Type B pancreatic cell (in vitro differentiated cells): ENCODE results near the gene GPC5. TPM values are rescaled to one million over a fixed set of nuclear protein-coding genes. Genes with fewer than 3 reads are reported as not detected.

Experiments
- DNase-seq: peaks from one replicate; pipeline ENCODE4 v3.0.0; 2021; ENCODE audit warnings: mixed read lengths; ENCODE audit not compliant: unreplicated experiment; ENCODE audit errors: extremely low spot score
- H3K27ac Mint-ChIP-seq: 2 replicates; pipeline ENCODE4 v1.8.0; 2021; ENCODE audit warnings: mild to moderate bottlenecking, mixed read lengths
- H3K27me3 Mint-ChIP-seq: 2 replicates; pipeline ENCODE4 v1.8.0; 2021; ENCODE audit warnings: mixed read lengths
- H3K36me3 Mint-ChIP-seq: 2 replicates; pipeline ENCODE4 v1.8.0; 2021; ENCODE audit warnings: mixed read lengths
- H3K4me1 Mint-ChIP-seq: one replicate; pipeline ENCODE4 v1.8.0; 2021; ENCODE audit warnings: mixed read lengths; ENCODE audit not compliant: unreplicated experiment
- H3K4me3 Mint-ChIP-seq: 2 replicates; pipeline ENCODE4 v1.8.0; 2021; ENCODE audit warnings: mild to moderate bottlenecking, mixed read lengths
- H3K9me3 Mint-ChIP-seq: 2 replicates; pipeline ENCODE4 v1.8.0; 2021; ENCODE audit warnings: mixed read lengths
- CTCF ChIP-seq: fragments of 200-600 bp; sonication (generic); conservative IDR thresholded peaks from 2 replicates; pipeline ENCODE4 v1.5.0; 2021; ENCODE audit warnings: antibody characterized with exemption, mild to moderate bottlenecking
- total RNA-seq: library from RNA; stranded (reverse); gene quantifications from 2 replicates; pipeline ENCODE4 v1.2.1, GENCODE V29; 2021; ENCODE audit warnings: low replicate concordance

Gene GPC5
- total RNA-seq, 1 donor from 2014 or later: 2.8 TPM

GRCh38 chr13:91468301-91468700, 69.9 kb downstream of the GPC5 start:
- H3K27ac Mint-ChIP-seq: no peak overlapping the region
- H3K27me3 Mint-ChIP-seq: peaks cover 4% of the 10 kb centered on the region
- no peaks in the 10 kb centered on the region for H3K4me1 Mint-ChIP-seq
- H3K36me3 Mint-ChIP-seq: no peaks in the 10 kb centered on the region
- H3K4me3 Mint-ChIP-seq: no peak overlapping the region
- no peak for TF ChIP-seq CTCF
- no peaks in the 10 kb centered on the region for H3K9me3 Mint-ChIP-seq
- no peak for DNase-seq

- no peak for DNase-seq
- Mint-ChIP-seq H3K27ac (no peak overlapping the region), H3K4me3 (no peak overlapping the region), H3K4me1 (no peaks in the 10 kb centered on the region), H3K9me3 (no peaks in the 10 kb centered on the region), H3K27me3 (peaks cover 4% of the 10 kb centered on the region), H3K36me3 (no peaks in the 10 kb centered on the region)
- TF ChIP-seq CTCF: no peak
These were observed 71.7 kb downstream of the GPC5 start for GRCh38 chr13:91470084-91470621.

- Mint-ChIP-seq H3K27me3 (peaks cover 4% of the 10 kb centered on the region), H3K9me3 (no peaks in the 10 kb centered on the region), H3K27ac (no peak overlapping the region), H3K4me3 (no peak overlapping the region), H3K4me1 (no peaks in the 10 kb centered on the region), H3K36me3 (no peaks in the 10 kb centered on the region)
- TF ChIP-seq CTCF: no peak
- no peak for DNase-seq
These were observed 72.3 kb downstream of the GPC5 start for GRCh38 chr13:91470681-91471080.

GRCh38 chr13:91482427-91482826, 84.0 kb downstream of the GPC5 start:
- TF ChIP-seq CTCF: no peak
- Mint-ChIP-seq H3K27ac (no peak overlapping the region), H3K4me1 (peaks cover 7% of the 10 kb centered on the region), H3K36me3 (no peaks in the 10 kb centered on the region), H3K4me3 (no peak overlapping the region), H3K27me3 (peaks cover 6% of the 10 kb centered on the region), H3K9me3 (no peaks in the 10 kb centered on the region)
- DNase-seq: no peak

GRCh38 chr13:91491980-91492379, 93.6 kb downstream of the GPC5 start:
- Mint-ChIP-seq H3K36me3 (no peaks in the 10 kb centered on the region), H3K9me3 (no peaks in the 10 kb centered on the region), H3K4me1 (no peaks in the 10 kb centered on the region), H3K27ac (no peak overlapping the region), H3K4me3 (no peak overlapping the region), H3K27me3 (no peaks in the 10 kb centered on the region)
- no peak for DNase-seq
- no peak for TF ChIP-seq CTCF

GRCh38 chr13:91493442-91493841, 95.0 kb downstream of the GPC5 start:
- Mint-ChIP-seq H3K27ac (no peak overlapping the region), H3K9me3 (peaks cover 4% of the 10 kb centered on the region), H3K27me3 (no peaks in the 10 kb centered on the region), H3K36me3 (peaks cover 3% of the 10 kb centered on the region), H3K4me1 (no peaks in the 10 kb centered on the region), H3K4me3 (no peak overlapping the region)
- no peak for DNase-seq
- TF ChIP-seq CTCF: no peak
